Mesothelial cell of epicardium (in vitro differentiated cells): ENCODE results near the gene TMTC1. TPM values are rescaled to one million over a fixed set of nuclear protein-coding genes. Genes with fewer than 3 reads are reported as not detected.

Experiments used
- DNase-seq, 2 experiments: peaks; one replicate each; pipeline ENCODE4 v3.0.0; 2021; ENCODE audit warnings: low spot score in 2 of 2; ENCODE audit not compliant: unreplicated experiment in 2 of 2
- H3K27ac Mint-ChIP-seq: 2 replicates; pipeline ENCODE4 v1.8.0; 2021; ENCODE audit warnings: mixed read lengths
- H3K27me3 Mint-ChIP-seq: 2 replicates; pipeline ENCODE4 v1.8.0; 2021; ENCODE audit warnings: low read depth, mixed read lengths
- H3K36me3 Mint-ChIP-seq: 2 replicates; pipeline ENCODE4 v1.8.0; 2021; ENCODE audit warnings: mixed read lengths
- H3K4me1 Mint-ChIP-seq: 2 replicates; pipeline ENCODE4 v1.8.0; 2021; ENCODE audit warnings: mixed read lengths
- H3K4me3 Mint-ChIP-seq: 2 replicates; pipeline ENCODE4 v1.8.0; 2021; ENCODE audit warnings: mild to moderate bottlenecking, moderate library complexity, mixed read lengths
- H3K9me3 Mint-ChIP-seq: 2 replicates; pipeline ENCODE4 v1.8.0; 2021; ENCODE audit warnings: mixed read lengths
- CTCF ChIP-seq: fragments of 200-600 bp; sonication (generic); IDR thresholded peaks from one replicate; pipeline ENCODE4 v1.5.0; 2021; ENCODE audit warnings: antibody characterized with exemption; ENCODE audit not compliant: unreplicated experiment
- total RNA-seq: library from RNA; stranded (reverse); gene quantifications from 3 replicates; pipeline ENCODE4 v1.2.1, GENCODE V29; 2021

TMTC1 gene
- total RNA-seq, 1 donor from 2014 or later: 1.0 TPM

- H3K27ac Mint-ChIP-seq: no peak overlapping the region
- H3K4me3 Mint-ChIP-seq: no peak overlapping the region
- H3K4me1 Mint-ChIP-seq: peaks cover 30% of the 10 kb centered on the region
Observed at GRCh38 chr12:29738365-29738764, 45.4 kb downstream of the TMTC1 start.

GRCh38 chr12:29737644-29738043 lies 46.1 kb downstream of the TMTC1 start:
- no peak for DNase-seq
- no peak for TF ChIP-seq CTCF
- H3K4me3 Mint-ChIP-seq: no peak overlapping the region
- H3K4me1 Mint-ChIP-seq: peaks cover 29% of the 10 kb centered on the region
- H3K36me3 Mint-ChIP-seq: no peaks in the 10 kb centered on the region
- no peak overlapping the region for H3K27ac Mint-ChIP-seq
- no peaks in the 10 kb centered on the region for H3K27me3 Mint-ChIP-seq
- H3K9me3 Mint-ChIP-seq: no peaks in the 10 kb centered on the region

More at GRCh38 chr12:29738365-29738764, 45.4 kb downstream of the TMTC1 start:
- Mint-ChIP-seq H3K27me3 (no peaks in the 10 kb centered on the region), H3K36me3 (no peaks in the 10 kb centered on the region), H3K9me3 (no peaks in the 10 kb centered on the region)
- no peak for TF ChIP-seq CTCF
- DNase-seq: no peak

DNA sequence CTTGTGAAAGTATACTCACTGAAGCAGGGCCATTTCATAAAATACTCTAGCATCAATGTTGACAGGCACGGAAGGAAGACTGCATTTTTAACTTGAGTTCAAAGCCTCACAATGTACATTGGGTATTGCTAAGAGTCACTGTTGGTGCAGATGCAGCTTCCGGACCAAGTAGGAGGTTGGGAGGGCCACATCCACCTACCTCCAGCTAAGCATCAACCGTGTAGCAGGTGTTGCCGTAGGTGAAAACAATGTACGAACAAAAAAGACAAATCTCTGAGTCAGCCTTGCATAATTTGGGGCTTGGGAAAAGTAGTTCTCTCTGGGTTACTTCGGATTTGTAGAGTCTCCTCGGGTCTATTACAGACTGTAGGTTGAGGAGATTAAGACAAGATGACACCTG lies 48.1 kb downstream of the TMTC1 start:
- H3K27me3 Mint-ChIP-seq: no peaks in the 10 kb centered on the region
- no peak for TF ChIP-seq CTCF
- no peaks in the 10 kb centered on the region for H3K9me3 Mint-ChIP-seq
- no peak overlapping the region for H3K27ac Mint-ChIP-seq
- H3K4me1 Mint-ChIP-seq: peaks cover 25% of the 10 kb centered on the region
- no peak overlapping the region for H3K4me3 Mint-ChIP-seq
- no peaks in the 10 kb centered on the region for H3K36me3 Mint-ChIP-seq
- DNase-seq: no peak

GRCh38 chr12:29734734-29735133 lies 49.0 kb downstream of the TMTC1 start:
- no peak for DNase-seq
- Mint-ChIP-seq H3K4me3 (no peak overlapping the region), H3K36me3 (no peaks in the 10 kb centered on the region), H3K4me1 (peaks cover 28% of the 10 kb centered on the region), H3K27ac (no peak overlapping the region), H3K27me3 (no peaks in the 10 kb centered on the region), H3K9me3 (no peaks in the 10 kb centered on the region)
- TF ChIP-seq CTCF: no peak

- no peak overlapping the region for H3K4me3 Mint-ChIP-seq
- H3K4me1 Mint-ChIP-seq: peaks cover 28% of the 10 kb centered on the region
- DNase-seq: no peak
- no peak for TF ChIP-seq CTCF
- H3K9me3 Mint-ChIP-seq: no peaks in the 10 kb centered on the region
- no peaks in the 10 kb centered on the region for H3K36me3 Mint-ChIP-seq
- H3K27me3 Mint-ChIP-seq: no peaks in the 10 kb centered on the region
- H3K27ac Mint-ChIP-seq: no peak overlapping the region
Observed at GRCh38 chr12:29734305-29734704, 49.4 kb downstream of the TMTC1 start.

- Mint-ChIP-seq H3K27me3 (no peaks in the 10 kb centered on the region), H3K4me1 (peaks cover 27% of the 10 kb centered on the region), H3K9me3 (no peaks in the 10 kb centered on the region), H3K36me3 (no peaks in the 10 kb centered on the region), H3K4me3 (no peak overlapping the region), H3K27ac (no peak overlapping the region)
- TF ChIP-seq CTCF: no peak
- DNase-seq: no peak
Observed at GRCh38 chr12:29733501-29733900, 50.2 kb downstream of the TMTC1 start.
